ENCODE results near the gene VCL.

Gene VCL

GRCh38 chr10:74111799-74112198, 113.9 kb downstream of the VCL start:
- H3K4me3 ChIP-seq (replicated peaks in 1 of 2; ENCODE audit: low read depth in 2 of 2, low read length in 2 of 2) = no peak overlapping the region
- DNase-seq (ENCODE audit: low read depth in 2 of 2) = no peak
- no peak for TF ChIP-seq CTCF (IDR thresholded peaks at IDR 0.05; ENCODE audit: low read depth, low read length)

GRCh38 chr10:74113546-74113945, 115.6 kb downstream of the VCL start:
- DNase-seq (ENCODE audit: low read depth in 2 of 2) = peak in 1 of 2 donors; percentile 46
- no peak overlapping the region for H3K4me3 ChIP-seq (replicated peaks in 1 of 2; ENCODE audit: low read depth in 2 of 2, low read length in 2 of 2)
- no peak for TF ChIP-seq CTCF (IDR thresholded peaks at IDR 0.05; ENCODE audit: low read depth, low read length)

GRCh38 chr10:74114041-74114448, 116.1 kb downstream of the VCL start:
- no peak for TF ChIP-seq CTCF (IDR thresholded peaks at IDR 0.05; ENCODE audit: low read depth, low read length)
- DNase-seq (ENCODE audit: low read depth in 2 of 2) = no peak
- H3K4me3 ChIP-seq (replicated peaks in 1 of 2; ENCODE audit: low read depth in 2 of 2, low read length in 2 of 2) = no peak overlapping the region

GRCh38 chr10:74117738-74118137, 119.8 kb downstream of the VCL start:
- TF ChIP-seq CTCF (IDR thresholded peaks at IDR 0.05; ENCODE audit: low read depth, low read length) = no peak
- no peak for DNase-seq (ENCODE audit: low read depth in 2 of 2)
- H3K4me3 ChIP-seq (replicated peaks in 1 of 2; ENCODE audit: low read depth in 2 of 2, low read length in 2 of 2) = no peak overlapping the region

GRCh38 chr10:74118804-74119203, 120.9 kb downstream of the VCL start:
- H3K4me3 ChIP-seq (replicated peaks in 1 of 2; ENCODE audit: low read depth in 2 of 2, low read length in 2 of 2) = no peak overlapping the region
- DNase-seq (ENCODE audit: low read depth in 2 of 2) = peak in 1 of 2 donors; percentile 31
- TF ChIP-seq CTCF (IDR thresholded peaks at IDR 0.05; ENCODE audit: low read depth, low read length) = no peak

- no peak overlapping the region for H3K4me3 ChIP-seq (replicated peaks in 1 of 2; ENCODE audit: low read depth in 2 of 2, low read length in 2 of 2)
- TF ChIP-seq CTCF (IDR thresholded peaks at IDR 0.05; ENCODE audit: low read depth, low read length) = no peak
- no peak for DNase-seq (ENCODE audit: low read depth in 2 of 2)
Observed at GRCh38 chr10:74120911-74121310, 123.0 kb downstream of the VCL start.

- TF ChIP-seq CTCF (IDR thresholded peaks at IDR 0.05; ENCODE audit: low read depth, low read length) = no peak
- no peak overlapping the region for H3K4me3 ChIP-seq (replicated peaks in 1 of 2; ENCODE audit: low read depth in 2 of 2, low read length in 2 of 2)
- DNase-seq (ENCODE audit: low read depth in 2 of 2) = no peak
Observed at GRCh38 chr10:74121368-74121767, 123.5 kb downstream of the VCL start.

Measured in cardiac fibroblast (primary cell).